Activated CD4-positive, alpha-beta memory T cell treated with anti-CD3 and anti-CD28 coated beads for 36 hours (primary cell): ENCODE data around the gene NCKAP5L. TPM values are rescaled to one million over a fixed set of nuclear protein-coding genes. Genes with fewer than 3 reads are reported as not detected.

Experiments
- CTCF ChIA-PET: fragments of 350-600 bp; sonication (Branson Sonifier 250); formaldehyde crosslinking; loops from one replicate; lab custom pipeline; 2021; ENCODE audit warnings: antibody characterized with exemption, inconsistent platforms; lab: Charles Lee
- POLR2A ChIA-PET: fragments of 350-600 bp; sonication (Branson Sonifier 250); formaldehyde crosslinking; loops from one replicate; lab custom pipeline; 2021; ENCODE audit warnings: antibody characterized with exemption; lab: Charles Lee
- DNase-seq: peaks from one replicate; pipeline ENCODE4 v3.0.0-alpha.2; 2020
- H3K27ac Mint-ChIP-seq: one replicate; pipeline ENCODE4 v1.8.0; 2021; ENCODE audit warnings: mixed read lengths
- H3K27me3 Mint-ChIP-seq: one replicate; pipeline ENCODE4 v1.8.0; 2021; ENCODE audit warnings: mixed read lengths
- H3K36me3 Mint-ChIP-seq: one replicate; pipeline ENCODE4 v1.8.0; 2021; ENCODE audit warnings: mixed read lengths
- H3K4me1 Mint-ChIP-seq: one replicate; pipeline ENCODE4 v1.8.0; 2021; ENCODE audit warnings: low read depth, mixed read lengths
- H3K4me3 Mint-ChIP-seq: one replicate; pipeline ENCODE4 v1.8.0; 2021; ENCODE audit warnings: mild to moderate bottlenecking, mixed read lengths
- H3K9me3 Mint-ChIP-seq: one replicate; pipeline ENCODE4 v1.8.0; 2021; ENCODE audit warnings: mixed read lengths
- intact Hi-C: fragments of 100-400 bp; cut with micrococcal nuclease; formaldehyde crosslinking; loops from one replicate; pipeline ENCODE4 v1.15.1; 2023
- total RNA-seq, 2 experiments: library from RNA; stranded (reverse); gene quantifications; one replicate each; pipeline ENCODE4 v1.2.3, GENCODE V29; 2021

Gene NCKAP5L
- total RNA-seq, 2 experiments from 2014 or later, result 2.9 to 3.0 TPM

GRCh38 chr12:49871263-49871561 is 43.0 kb upstream of the NCKAP5L start:
- Mint-ChIP-seq H3K4me1 (no peaks in the 10 kb centered on the region), H3K36me3 (no peaks in the 10 kb centered on the region), H3K4me3 (no peak overlapping the region), H3K27ac (no peak overlapping the region), H3K9me3 (no peaks in the 10 kb centered on the region), H3K27me3 (no peaks in the 10 kb centered on the region)
- ChIA-PET POLR2A (no interaction called here), CTCF (interaction anchor here (7.3 kb wide), 1 partner anchor 96 kb away, joined by 56 read pairs; no protein-coding TSS in a partner anchor)
- intact Hi-C loops, result no loop called here
- DNase-seq, result no peak

- POLR2A ChIA-PET, result no interaction called here
- peak; percentile 5 for DNase-seq
These were observed 42.5 kb upstream of the NCKAP5L start for GRCh38 chr12:49870501-49871262.

GRCh38 chr12:49869816-49870500 is 41.7 kb upstream of the NCKAP5L start:
- no peak overlapping the region for H3K27ac Mint-ChIP-seq
- H3K4me1 Mint-ChIP-seq, result no peaks in the 10 kb centered on the region
- H3K27me3 Mint-ChIP-seq, result no peaks in the 10 kb centered on the region
- no peaks in the 10 kb centered on the region for H3K9me3 Mint-ChIP-seq
- CTCF ChIA-PET, result interaction anchor here (0.5 to 7.3 kb wide), 6 partner anchors 39 to 578 kb away, joined by 3 to 56 read pairs (median 4); no protein-coding TSS in a partner anchor
- no peak overlapping the region for H3K4me3 Mint-ChIP-seq
- DNase-seq, result no peak
- no peaks in the 10 kb centered on the region for H3K36me3 Mint-ChIP-seq
- intact Hi-C loops, result loop anchor here (5.0 kb wide), 1 partner anchor 77 kb away; no protein-coding TSS in a partner anchor
- POLR2A ChIA-PET, result no interaction called here

More at GRCh38 chr12:49870501-49871262, 42.5 kb upstream of the NCKAP5L start:
- intact Hi-C loops, result no loop called here
- Mint-ChIP-seq H3K9me3 (no peaks in the 10 kb centered on the region), H3K27ac (no peak overlapping the region), H3K4me3 (no peak overlapping the region), H3K27me3 (no peaks in the 10 kb centered on the region), H3K36me3 (no peaks in the 10 kb centered on the region), H3K4me1 (no peaks in the 10 kb centered on the region)
- CTCF ChIA-PET, result interaction anchor here (0.5 to 7.3 kb wide), 3 partner anchors 75 to 578 kb away, joined by 3 to 56 read pairs (median 4); no protein-coding TSS in a partner anchor

GRCh38 chr12:49868952-49869815 is 41.0 kb upstream of the NCKAP5L start:
- ChIA-PET POLR2A (no interaction called here), CTCF (interaction anchor here (1.1 to 7.3 kb wide), 5 partner anchors 38 to 204 kb away, joined by 3 to 56 read pairs (median 4); no protein-coding TSS in a partner anchor)
- Mint-ChIP-seq H3K36me3 (no peaks in the 10 kb centered on the region), H3K27ac (no peak overlapping the region), H3K27me3 (no peaks in the 10 kb centered on the region), H3K4me3 (no peak overlapping the region), H3K9me3 (no peaks in the 10 kb centered on the region), H3K4me1 (no peaks in the 10 kb centered on the region)
- DNase-seq, result no peak
- intact Hi-C loops, result loop anchor here (5.0 kb wide), 1 partner anchor 78 kb away; no protein-coding TSS in a partner anchor

- intact Hi-C loops, result loop anchor here (5.0 kb wide), 1 partner anchor 79 kb away; no protein-coding TSS in a partner anchor
- POLR2A ChIA-PET, result no interaction called here
These were observed 40.2 kb upstream of the NCKAP5L start for GRCh38 chr12:49868449-49868848.

GRCh38 chr12:49867570-49868341 is 39.5 kb upstream of the NCKAP5L start:
- intact Hi-C loops, result loop anchor here (2.0 to 5.0 kb wide), 2 partner anchors 80 to 99 kb away; no protein-coding TSS in a partner anchor
- POLR2A ChIA-PET, result no interaction called here

More at GRCh38 chr12:49868449-49868848, 40.2 kb upstream of the NCKAP5L start:
- no peaks in the 10 kb centered on the region for H3K36me3 Mint-ChIP-seq
- H3K4me3 Mint-ChIP-seq, result no peak overlapping the region
- H3K4me1 Mint-ChIP-seq, result no peaks in the 10 kb centered on the region
- no peak overlapping the region for H3K27ac Mint-ChIP-seq
- CTCF ChIA-PET, result interaction anchor here (0.6 to 7.3 kb wide), 12 partner anchors 25 to 205 kb away, joined by 3 to 56 read pairs (median 4); no protein-coding TSS in a partner anchor
- DNase-seq, result no peak
- no peaks in the 10 kb centered on the region for H3K27me3 Mint-ChIP-seq
- no peaks in the 10 kb centered on the region for H3K9me3 Mint-ChIP-seq

GRCh38 chr12:49866859-49867569 is 38.8 kb upstream of the NCKAP5L start:
- Mint-ChIP-seq H3K4me3 (no peak overlapping the region), H3K27me3 (no peaks in the 10 kb centered on the region), H3K9me3 (no peaks in the 10 kb centered on the region), H3K27ac (no peak overlapping the region), H3K4me1 (no peaks in the 10 kb centered on the region), H3K36me3 (no peaks in the 10 kb centered on the region)
- POLR2A ChIA-PET, result no interaction called here
- peak; percentile 83 for DNase-seq
- CTCF ChIA-PET, result interaction anchor here (0.7 to 7.3 kb wide), 37 partner anchors 9 to 218 kb away, joined by 3 to 56 read pairs (median 4); partner anchors contain the start of genes BCDIN3D, RACGAP1, SMARCD1 and TMBIM6
- intact Hi-C loops, result loop anchor here (2.0 to 5.0 kb wide), 2 partner anchors 80 to 100 kb away; no protein-coding TSS in a partner anchor

More at GRCh38 chr12:49867570-49868341, 39.5 kb upstream of the NCKAP5L start:
- H3K36me3 Mint-ChIP-seq, result no peaks in the 10 kb centered on the region
- no peak overlapping the region for H3K27ac Mint-ChIP-seq
- CTCF ChIA-PET, result interaction anchor here (0.6 to 7.3 kb wide), 20 partner anchors 9 to 217 kb away, joined by 3 to 56 read pairs (median 4); partner anchors contain the start of genes RACGAP1 and SMARCD1
- H3K9me3 Mint-ChIP-seq, result no peaks in the 10 kb centered on the region
- no peaks in the 10 kb centered on the region for H3K27me3 Mint-ChIP-seq
- DNase-seq, result peak; percentile 2
- no peak overlapping the region for H3K4me3 Mint-ChIP-seq
- H3K4me1 Mint-ChIP-seq, result no peaks in the 10 kb centered on the region

- ChIA-PET CTCF (interaction anchor here (0.8 to 7.3 kb wide), 15 partner anchors 9 to 204 kb away, joined by 3 to 56 read pairs (median 6); partner anchors contain the start of gene TMBIM6), POLR2A (no interaction called here)
- H3K9me3 Mint-ChIP-seq, result no peaks in the 10 kb centered on the region
- no peaks in the 10 kb centered on the region for H3K36me3 Mint-ChIP-seq
- intact Hi-C loops, result loop anchor here (2.0 to 5.0 kb wide), 2 partner anchors 82 to 101 kb away; no protein-coding TSS in a partner anchor
- H3K4me1 Mint-ChIP-seq, result no peaks in the 10 kb centered on the region
- no peak overlapping the region for H3K27ac Mint-ChIP-seq
- DNase-seq, result no peak
- H3K27me3 Mint-ChIP-seq, result no peaks in the 10 kb centered on the region
- no peak overlapping the region for H3K4me3 Mint-ChIP-seq
These were observed 37.5 kb upstream of the NCKAP5L start for GRCh38 chr12:49865782-49866135.

GRCh38 chr12:49865109-49865781 is 37.0 kb upstream of the NCKAP5L start:
- Mint-ChIP-seq H3K27me3 (no peaks in the 10 kb centered on the region), H3K4me3 (no peak overlapping the region), H3K27ac (no peak overlapping the region), H3K4me1 (no peaks in the 10 kb centered on the region), H3K9me3 (no peaks in the 10 kb centered on the region), H3K36me3 (no peaks in the 10 kb centered on the region)
- CTCF ChIA-PET, result interaction anchor here (0.8 to 7.3 kb wide), 9 partner anchors 9 to 227 kb away, joined by 3 to 56 read pairs (median 3); partner anchors contain the start of gene TMBIM6
- intact Hi-C loops, result loop anchor here (5.0 kb wide), 1 partner anchor 82 kb away; no protein-coding TSS in a partner anchor
- DNase-seq, result no peak
- POLR2A ChIA-PET, result no interaction called here

- no peaks in the 10 kb centered on the region for H3K4me1 Mint-ChIP-seq
- no peak overlapping the region for H3K4me3 Mint-ChIP-seq
- H3K36me3 Mint-ChIP-seq, result no peaks in the 10 kb centered on the region
- H3K27ac Mint-ChIP-seq, result no peak overlapping the region
- H3K9me3 Mint-ChIP-seq, result no peaks in the 10 kb centered on the region
- intact Hi-C loops, result loop anchor here (5.0 kb wide), 1 partner anchor 83 kb away; no protein-coding TSS in a partner anchor
- ChIA-PET POLR2A (no interaction called here), CTCF (interaction anchor here (0.8 to 7.3 kb wide), 4 partner anchors 81 to 227 kb away, joined by 3 to 56 read pairs (median 4); no protein-coding TSS in a partner anchor)
- no peaks in the 10 kb centered on the region for H3K27me3 Mint-ChIP-seq
- no peak for DNase-seq
These were observed 36.5 kb upstream of the NCKAP5L start for GRCh38 chr12:49864798-49865090.
